HG03442 (cell line): ENCODE data around the gene KIF6.

Source experiments
- ATAC-seq: cut with Tn5 transposase; IDR thresholded peaks from one replicate; pipeline ENCODE4 v1.9.1; 2021; ENCODE audit warnings: mild to moderate bottlenecking, moderate library complexity; ENCODE audit not compliant: unreplicated experiment

KIF6 gene

DNA sequence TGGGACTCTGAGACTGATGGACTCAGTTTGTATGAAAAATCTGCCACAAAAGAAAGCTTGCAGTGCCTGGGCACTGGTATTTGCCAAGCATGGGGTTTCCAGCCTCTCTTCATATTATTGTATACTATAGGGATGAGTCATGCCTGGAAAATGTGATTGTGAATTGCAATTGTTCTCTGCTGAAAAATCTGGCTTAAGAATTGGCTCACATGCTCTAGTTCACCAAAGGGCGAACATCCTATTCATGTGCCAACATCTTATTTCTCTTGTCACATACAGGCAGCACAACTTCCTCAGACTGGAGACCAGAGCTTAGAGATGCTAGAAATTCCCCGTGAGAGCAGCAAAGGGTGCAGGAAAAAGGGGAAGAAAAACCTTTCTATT is 299.1 kb downstream of the KIF6 start:
- no peak for ATAC-seq

DNA sequence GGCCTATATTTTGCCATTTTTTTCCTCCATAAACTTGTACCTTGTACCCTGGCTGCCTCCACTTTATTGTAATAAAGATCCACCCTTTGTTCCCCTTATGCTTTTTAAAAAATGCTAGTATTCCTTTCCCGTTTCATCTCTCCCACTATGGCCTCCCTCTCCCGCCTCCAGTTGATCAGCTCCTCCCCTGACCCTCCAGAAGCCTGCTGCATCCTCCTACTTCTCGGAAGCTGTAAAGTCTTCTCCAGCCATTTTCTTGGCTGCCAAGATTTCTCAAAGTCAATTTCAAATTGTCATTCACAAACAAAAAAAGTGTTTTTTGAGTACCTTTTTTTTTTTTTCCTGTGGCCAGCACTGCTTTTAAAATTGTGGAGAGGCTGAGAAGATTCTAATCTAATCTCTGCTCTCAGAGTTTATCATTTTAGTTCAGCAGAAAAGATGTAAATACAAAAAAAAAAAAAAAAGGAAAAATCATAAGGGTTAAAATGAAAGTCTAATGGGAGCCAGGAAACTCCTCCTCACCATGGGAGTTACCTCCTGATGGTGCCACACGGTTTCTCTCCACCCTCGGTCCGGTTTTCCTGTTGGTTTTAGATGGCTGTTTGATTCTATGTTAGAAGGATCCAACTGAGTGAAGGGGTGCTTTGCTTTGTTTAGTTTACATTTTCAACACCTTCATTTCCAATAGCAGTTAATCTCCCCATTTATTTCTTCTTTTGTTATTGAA is 299.7 kb downstream of the KIF6 start:
- no peak for ATAC-seq

DNA sequence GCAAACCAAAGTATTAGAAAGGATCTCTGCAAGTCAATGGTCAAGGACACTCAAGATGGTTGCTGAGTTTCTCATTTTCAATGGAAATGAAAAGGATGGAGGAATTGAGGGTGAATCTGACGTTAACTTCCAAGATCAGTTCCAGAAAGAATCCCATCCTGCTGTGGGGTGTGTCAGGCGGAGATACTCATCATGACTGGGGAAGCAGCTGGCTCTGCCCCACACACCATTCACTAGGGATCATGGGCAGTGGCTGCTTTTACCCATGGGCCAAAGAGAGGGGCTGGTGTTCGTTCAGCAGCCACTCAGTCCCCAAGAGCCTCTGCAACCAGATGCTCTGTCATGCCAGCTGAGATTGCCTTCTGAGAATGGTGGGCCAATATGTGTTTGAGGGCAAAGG is 300.4 kb downstream of the KIF6 start:
- ATAC-seq: no peak

DNA sequence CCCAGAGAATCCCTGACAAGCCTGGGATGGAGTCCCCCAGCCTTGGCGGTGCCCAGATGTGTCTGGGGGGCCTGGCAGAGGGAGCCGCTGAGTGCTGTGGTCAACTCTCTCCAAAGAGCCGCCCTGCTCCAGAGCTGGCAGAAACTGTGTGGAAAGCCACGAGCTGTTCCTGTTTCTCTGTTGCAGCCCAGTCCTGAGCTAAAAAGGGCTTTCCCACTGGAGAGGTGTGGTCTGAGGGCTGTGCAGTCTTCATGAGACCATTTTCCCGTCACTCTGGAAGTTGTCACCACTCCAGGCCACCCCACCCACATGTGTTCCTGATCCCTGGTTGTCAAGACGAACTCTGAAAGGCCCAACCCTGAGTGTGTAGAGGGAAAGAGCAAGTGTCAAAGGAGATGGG is 303.0 kb downstream of the KIF6 start:
- no peak for ATAC-seq

DNA sequence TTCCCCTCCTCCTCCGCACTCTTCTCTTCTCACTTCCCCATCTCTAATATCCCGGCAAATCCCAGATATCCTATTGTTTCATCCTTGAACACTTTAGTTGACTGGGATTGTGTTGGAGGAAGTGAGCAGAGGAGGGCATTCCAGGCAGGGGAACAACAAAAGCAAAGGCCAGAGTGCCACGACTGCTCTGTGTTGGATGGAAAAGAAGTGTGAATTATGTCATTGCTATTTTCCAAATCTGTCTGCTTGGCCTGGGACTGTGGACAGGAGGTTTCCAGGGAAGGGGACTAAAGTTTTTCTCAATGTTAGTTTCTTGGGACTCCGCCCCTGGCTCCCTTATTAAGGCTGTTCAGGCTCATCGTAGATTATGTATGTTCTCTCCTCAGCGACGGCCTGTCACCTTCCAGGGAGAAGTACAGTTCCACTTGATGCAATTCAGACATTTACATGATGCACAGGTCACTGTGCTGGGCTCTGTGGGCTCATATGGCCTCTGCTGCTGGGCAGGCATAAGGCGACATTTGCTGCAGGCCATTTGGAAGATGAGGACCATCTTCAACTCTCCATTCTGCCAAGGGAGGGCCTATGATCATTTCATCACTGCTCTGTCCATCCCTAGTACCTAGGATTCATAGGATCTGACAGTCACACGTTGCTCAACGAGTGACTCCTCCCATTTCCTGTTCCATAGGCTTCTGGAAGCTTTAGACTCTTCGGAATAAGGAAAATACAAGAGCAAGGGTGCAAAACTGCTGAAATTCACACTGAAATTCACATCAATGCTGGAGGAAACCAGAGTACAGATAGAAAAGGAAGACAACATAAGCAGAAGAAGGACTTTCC is 303.6 kb downstream of the KIF6 start:
- ATAC-seq: no peak

DNA sequence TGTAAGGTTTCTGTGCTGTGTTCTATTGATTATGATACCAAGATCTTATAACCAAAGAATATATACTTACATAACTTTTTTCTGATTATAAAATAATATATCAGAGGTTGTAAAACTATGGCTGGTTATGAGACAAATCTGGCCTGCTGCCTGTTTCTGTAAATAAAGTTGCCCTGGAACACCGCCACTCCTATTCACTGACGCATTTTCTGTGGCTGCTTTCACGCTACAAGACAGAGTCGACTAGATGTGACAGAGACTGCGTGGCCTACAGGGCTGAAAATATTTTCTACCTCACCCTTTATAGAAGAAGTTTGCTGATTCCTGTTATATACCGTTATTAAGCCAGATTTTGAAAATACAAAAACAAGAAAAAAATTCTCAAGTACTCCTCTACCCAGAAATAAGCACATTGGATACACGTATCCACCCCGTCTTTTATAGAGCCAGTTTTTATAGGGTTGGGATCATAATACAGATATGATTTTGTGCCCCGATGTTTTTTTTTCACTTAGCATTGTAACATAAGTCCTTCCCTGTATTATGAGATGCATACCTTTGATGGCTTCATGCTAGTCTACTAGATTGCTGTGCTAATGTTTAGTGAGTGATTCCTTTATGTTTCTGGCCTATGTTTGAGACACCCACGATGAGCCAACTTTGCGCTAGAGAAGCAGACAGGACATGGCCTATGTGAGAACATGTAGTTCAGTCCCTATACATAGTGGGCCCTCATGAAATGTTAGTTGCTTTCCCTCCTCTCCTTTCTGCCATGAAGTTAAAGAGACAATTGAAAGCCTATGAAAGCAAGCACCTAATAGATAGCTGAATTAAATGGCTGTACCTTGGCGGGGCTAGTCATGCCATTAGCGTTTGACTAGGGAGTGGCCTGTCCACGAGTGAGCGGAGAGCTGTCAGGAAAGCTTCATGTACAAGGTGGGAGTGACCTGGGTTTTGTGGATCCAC is 304.6 kb downstream of the KIF6 start:
- no peak for ATAC-seq

DNA sequence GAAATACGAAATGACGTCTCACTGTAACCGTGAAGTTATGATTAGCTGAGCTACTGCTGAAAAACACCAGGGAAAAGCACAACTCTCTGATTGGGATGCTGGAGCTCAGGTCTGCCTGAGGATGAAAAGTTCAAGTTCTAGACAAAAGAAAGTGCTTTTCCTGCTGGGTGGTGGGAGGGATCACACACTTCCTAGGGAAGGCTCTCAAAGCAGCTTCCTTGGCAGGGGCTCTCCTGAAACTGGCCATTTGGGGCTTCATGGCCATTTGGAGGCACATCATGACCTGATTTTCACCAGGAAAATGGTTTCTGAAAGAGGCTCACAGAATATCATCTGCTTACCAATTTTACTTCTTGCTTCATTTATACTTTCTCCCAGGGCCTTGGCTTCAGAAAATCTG is 305.6 kb downstream of the KIF6 start:
- no peak for ATAC-seq

DNA sequence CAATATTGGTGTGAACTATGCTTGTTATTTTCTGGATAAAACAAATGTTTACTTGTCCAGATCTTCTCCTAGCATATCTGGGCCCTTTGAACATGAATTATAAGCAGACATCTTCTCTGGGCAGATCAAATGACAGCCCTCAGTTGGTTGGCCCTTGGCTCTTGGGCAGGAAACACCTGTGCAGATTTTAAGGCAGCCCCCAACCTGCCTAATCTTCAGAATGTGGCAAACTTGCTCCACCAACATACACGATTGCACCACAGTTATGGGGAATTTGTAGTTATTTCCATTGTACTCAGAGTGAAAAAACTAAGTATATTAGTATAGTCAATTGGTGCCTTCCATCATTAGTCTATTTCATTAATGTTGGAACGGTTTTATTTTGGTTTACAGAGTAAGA is 307.8 kb downstream of the KIF6 start:
- ATAC-seq: no peak

DNA sequence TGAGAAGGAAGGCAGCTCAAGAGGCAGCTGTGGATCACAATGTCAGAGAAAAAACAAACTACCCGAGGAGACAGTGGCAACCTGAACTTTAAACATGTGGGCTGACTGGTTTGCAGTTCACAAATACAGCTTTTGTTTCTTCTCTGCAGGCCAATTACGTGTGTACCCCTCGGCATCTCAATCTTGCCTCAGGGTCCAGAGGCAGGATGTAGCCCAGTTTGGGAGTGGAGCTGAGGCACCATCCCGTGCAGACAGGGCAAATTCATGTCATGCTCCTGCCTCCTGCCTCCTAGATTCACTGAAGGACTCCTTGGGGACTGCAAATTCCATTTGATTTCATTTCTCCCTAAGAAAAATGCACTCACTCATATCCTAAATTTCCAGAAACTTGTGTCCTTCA is 308.5 kb downstream of the KIF6 start:
- no peak for ATAC-seq

DNA sequence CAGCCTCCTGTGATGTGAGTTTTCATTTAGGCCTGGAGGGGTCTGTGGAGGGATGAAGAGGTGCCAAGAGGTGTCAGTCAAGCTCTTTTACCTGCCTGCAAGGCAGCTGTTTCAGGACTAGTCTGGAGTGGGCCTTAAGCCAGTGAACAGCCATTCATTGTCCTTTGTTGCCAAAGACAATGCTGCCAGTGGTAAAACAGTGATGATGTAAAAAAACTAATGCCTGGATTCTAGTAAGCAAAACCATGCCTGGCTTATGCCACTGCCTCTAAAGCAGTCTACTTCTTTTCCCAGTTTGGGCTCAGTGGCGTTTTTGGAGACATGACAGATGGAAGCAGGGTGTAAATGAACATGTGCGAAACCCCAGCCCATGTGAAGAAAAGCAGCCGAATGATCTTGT is 309.2 kb downstream of the KIF6 start:
- no peak for ATAC-seq

DNA sequence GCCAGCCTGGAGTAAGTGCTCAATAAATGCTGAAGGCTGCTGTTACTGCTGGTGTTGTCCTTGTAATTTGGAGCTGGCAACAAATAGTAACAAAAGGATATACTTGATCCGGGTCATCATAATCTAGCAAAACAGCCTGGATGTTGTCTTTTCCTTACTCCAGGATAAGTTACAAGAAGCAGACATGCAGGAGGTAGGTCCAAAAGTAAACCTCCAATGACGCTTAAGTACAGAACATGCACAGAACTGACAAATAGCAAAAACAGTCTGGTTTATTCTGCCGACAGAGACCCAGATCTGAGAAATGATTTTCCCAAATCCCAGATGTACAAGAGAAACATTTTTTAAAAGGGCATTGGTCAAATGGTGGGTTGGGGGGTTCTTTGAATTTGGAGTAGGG is 309.7 kb downstream of the KIF6 start:
- no peak for ATAC-seq

DNA sequence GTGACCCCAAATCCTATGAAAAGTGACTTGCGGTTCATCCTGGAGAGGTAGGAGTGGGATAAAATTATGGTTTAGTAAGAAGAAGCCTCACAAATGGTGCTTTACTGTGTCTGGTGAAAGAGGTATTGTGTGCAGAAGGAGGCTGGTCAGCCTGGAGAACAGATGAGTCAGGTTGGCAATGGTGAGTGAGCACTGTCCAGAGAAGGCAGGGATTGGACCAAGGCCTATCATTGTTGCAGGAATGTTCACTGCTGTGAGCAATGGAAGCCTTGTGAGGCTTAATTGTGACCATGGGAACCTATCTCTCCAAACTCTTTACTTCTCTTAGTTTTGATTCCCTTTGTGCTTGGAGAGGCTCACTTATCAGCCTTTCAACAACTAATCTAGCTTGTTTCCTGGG is 313.7 kb downstream of the KIF6 start:
- no peak for ATAC-seq

DNA sequence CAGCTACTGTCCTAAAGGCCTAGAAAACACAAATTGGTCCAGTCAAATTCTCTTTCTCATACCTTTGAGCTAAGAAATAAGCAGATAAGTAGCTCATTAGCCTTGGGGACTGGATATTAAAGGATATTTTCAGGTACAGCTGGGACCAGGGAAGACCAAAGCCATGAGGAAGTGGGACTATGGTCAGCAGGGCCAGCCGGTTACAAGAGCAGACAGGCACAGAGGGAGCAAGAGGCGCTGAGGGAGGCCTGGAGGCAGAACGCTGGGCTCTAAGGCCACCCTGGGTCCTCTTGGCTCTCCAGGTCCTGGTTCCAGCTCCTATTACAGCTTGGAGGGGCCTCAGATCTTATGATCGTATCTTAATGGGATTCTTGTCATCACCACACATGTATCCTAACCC is 314.2 kb downstream of the KIF6 start:
- ATAC-seq: no peak

DNA sequence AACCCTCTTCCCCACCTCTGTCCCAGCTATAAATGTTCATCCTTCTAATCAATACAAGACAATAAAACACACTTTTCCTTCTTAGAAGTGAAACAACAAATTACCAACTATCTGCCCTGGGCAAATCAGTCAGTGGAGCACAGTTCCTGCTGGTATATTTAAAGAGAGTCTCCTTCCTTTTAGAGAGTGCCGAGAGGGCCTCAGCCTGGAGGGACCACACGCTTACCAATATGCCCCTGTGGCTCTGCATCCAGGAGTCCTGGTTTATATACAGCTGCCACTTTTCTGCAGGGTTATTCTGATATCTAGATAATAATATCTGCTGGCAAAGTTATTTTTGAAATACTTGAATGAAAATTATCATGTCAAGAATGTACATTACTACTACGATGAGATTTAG is 315.3 kb downstream of the KIF6 start:
- no peak for ATAC-seq

DNA sequence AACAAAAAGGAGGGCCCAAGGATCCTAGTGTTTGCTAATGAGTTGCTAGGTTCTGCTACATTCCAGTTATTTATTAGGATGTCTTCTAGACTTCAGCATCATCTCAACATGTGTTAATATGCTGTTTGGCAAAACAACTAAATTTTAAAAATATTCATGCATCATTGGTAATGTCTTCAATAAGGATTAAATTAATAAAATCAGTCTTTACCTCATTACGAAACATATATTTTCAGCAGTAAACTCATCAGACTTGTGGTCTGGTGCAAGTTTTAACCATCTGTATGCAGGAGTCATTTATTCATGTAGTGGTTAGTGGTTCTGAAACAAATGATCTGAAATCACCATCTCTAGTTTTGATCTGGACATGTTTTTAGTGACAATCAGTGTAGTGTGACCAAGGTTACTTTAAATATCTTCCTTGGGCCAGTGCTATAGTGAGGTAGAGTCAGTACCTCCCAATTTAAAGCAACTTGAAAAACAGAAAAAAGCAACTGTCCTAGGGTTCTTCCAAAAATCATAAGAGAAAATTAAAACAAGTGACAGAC is 317.7 kb downstream of the KIF6 start:
- peak; percentile 69 for ATAC-seq

DNA sequence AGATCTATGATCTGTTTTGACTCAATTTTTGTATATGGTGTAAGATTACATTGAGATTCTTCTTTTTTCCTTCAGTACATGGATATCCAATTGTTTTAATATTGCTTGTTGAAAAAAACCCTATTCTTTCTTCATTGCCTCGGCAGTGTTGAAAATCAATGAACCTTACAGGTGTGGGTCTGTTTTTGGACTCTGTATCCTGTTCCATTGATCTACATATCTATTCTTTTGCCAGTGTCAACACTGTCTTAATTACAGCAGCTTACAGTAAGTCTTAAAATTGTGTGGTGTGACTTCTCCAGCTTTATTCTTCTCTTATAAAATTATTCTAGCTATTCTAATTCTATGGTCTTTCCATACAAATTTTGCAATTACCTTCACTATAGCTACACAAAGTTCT is 320.9 kb downstream of the KIF6 start:
- ATAC-seq: no peak

DNA sequence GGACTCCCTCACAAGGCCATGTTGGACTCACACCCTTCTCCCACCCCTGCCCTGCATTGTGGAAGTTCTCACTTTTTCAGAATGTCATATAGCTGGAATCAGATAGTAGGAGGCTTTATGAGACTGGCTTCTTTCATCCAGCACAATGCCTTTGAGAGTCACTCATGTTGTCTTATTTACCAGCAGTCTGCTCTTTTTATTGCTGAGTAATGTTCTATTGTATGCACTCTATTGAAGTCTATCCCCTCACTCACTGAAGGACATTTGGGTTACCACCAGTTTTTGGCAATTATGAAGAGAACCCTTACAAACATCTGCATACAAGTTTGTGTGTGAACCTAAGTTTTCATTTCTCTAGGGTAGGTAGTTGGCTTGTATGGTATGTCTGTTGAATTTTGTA is 321.9 kb downstream of the KIF6 start:
- no peak for ATAC-seq

DNA sequence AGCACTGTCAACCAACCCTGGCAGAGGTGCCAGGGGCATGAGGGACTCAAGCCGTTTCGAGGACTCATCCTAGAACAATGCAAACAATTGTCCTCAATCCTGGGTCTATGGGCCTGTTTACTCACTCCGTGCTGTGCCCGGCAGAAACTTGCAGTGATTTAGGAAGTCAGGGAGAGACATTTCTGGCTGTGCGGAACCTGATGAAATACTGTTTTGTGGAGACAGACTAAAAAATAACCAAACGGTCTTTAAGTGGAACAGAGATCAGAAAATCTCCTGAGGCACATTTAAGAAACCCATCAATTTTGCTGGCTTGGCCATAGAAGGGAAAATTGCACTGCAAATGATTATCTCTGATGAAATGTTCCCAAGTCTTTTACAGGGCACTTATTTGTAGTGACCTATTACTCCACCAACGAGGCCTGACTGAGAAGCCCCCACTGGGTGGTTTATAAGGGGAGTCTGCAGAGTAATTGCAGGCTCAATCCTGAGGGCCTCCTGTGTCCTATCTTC is 322.9 kb downstream of the KIF6 start:
- no peak for ATAC-seq

DNA sequence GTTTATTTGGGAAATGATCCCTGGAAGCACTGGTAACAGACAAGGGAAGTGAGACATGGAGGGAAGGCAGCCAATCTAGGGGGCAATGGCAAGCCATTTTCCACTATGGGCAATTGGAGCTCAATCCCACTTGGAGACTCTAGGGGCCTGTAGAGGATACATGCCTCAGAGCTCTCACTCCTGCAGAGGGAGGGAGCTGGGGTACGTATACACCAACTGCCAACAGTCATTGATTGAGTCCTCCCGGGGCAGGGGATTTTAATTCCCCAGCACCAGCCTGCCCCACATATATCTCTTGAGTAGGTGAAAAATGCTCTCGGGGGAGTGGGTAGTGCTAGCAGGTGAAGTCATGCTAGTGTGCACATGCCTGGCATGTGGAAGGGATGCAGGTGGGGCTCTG is 323.8 kb downstream of the KIF6 start:
- ATAC-seq: no peak

DNA sequence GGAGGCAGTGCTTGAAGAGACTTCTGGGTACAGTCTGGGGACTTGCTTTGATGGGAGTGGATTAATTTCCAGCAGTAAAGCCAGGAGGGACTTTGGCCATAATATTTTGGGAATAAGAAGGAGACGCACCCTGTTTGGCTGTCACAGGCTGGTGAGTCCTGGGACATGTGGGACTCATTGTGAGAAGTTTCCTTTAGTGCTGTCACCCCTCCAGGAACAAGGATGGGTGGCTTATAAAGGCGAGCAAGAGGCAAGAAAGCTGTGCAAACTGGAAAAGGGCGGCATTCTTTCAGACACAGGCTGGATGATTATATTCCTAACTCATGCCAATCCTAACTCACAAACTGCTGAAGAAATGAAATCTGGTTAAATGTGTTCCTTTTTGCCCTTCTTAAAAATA is 325.2 kb downstream of the KIF6 start:
- no peak for ATAC-seq

DNA sequence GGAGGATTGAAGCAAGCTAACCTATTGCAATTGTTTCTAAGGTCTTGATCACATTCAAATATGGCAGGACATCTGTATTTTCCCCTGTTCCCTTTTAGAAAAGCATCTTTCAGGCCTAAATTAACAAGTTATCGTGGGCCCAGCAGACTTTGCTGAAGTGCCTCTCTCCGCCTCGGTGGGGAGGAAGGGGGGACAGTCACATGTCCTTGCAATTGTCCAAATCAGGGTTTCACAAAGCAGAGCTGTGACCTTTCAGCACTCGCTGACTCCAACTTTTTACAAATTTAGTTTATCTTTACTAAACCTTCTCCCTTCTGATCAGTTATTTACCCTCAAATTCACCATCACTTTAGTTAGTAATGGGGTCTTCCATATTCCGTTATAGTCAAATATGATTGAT is 328.4 kb downstream of the KIF6 start:
- ATAC-seq: no peak
